Smooth muscle cell (in vitro differentiated cells): Measurements from ENCODE around the gene PNPO. TPM values are rescaled to one million over a fixed set of nuclear protein-coding genes. Genes with fewer than 3 reads are reported as not detected.

ENCODE experiments used
- DNase-seq: peaks from one replicate; lab custom pipeline; 2025; ENCODE audit not compliant: unreplicated experiment; lab: John Stamatoyannopoulos, UW
- H2AFZ ChIP-seq: fragments of 200-600 bp; sonication (generic); 2 replicates; pipeline ENCODE4 v1.6.0; 2016; ENCODE audit warnings: antibody characterized with exemption, low read depth, mild to moderate bottlenecking
- H3F3A ChIP-seq: fragments of 200-600 bp; sonication (generic); 2 replicates; pipeline ENCODE4 v1.6.0; 2017; ENCODE audit warnings: antibody characterized with exemption, low read depth
- H3K27ac ChIP-seq: fragments of 200-600 bp; sonication (generic); 2 replicates; pipeline ENCODE4 v1.5.1; 2016; ENCODE audit warnings: low read depth, mild to moderate bottlenecking
- H3K27me3 ChIP-seq: fragments of 200-600 bp; sonication (generic); 2 replicates; pipeline ENCODE4 v1.6.1; 2016; ENCODE audit warnings: low read depth, mild to moderate bottlenecking
- H3K36me3 ChIP-seq: fragments of 200-600 bp; sonication (generic); 2 replicates; pipeline ENCODE4 v1.5.1; 2016; ENCODE audit warnings: low read depth
- H3K4me1 ChIP-seq: fragments of 200-600 bp; sonication (generic); 2 replicates; pipeline ENCODE4 v1.5.1; 2016; ENCODE audit warnings: low read depth
- H3K4me2 ChIP-seq: fragments of 200-600 bp; sonication (generic); 2 replicates; pipeline ENCODE4 v1.6.0; 2016; ENCODE audit warnings: mild to moderate bottlenecking
- H3K4me3 ChIP-seq: fragments of 200-600 bp; sonication (generic); 2 replicates; pipeline ENCODE4 v1.5.1; 2016; ENCODE audit warnings: mild to moderate bottlenecking
- H3K79me2 ChIP-seq: fragments of 200-600 bp; sonication (generic); 2 replicates; pipeline ENCODE4 v1.6.0; 2016; ENCODE audit warnings: low read depth, mild to moderate bottlenecking
- H3K9ac ChIP-seq: fragments of 200-600 bp; sonication (generic); 2 replicates; pipeline ENCODE4 v1.6.0; 2016; ENCODE audit warnings: low read depth
- H3K9me3 ChIP-seq: fragments of 200-600 bp; sonication (generic); replicated peaks from 2 replicates; pipeline ENCODE4 v1.5.1; 2016; ENCODE audit warnings: low read depth
- H4K20me1 ChIP-seq: fragments of 200-600 bp; sonication (generic); 2 replicates; pipeline ENCODE4 v1.6.0; 2016; ENCODE audit warnings: low read depth
- WGBS: methylation state at CpG from one replicate; pipeline ENCODE4 v1.1.7; 2016; ENCODE audit warnings: low lambda C conversion rate; 5-methylcytosine and 5-hydroxymethylcytosine counted together
- polyA plus RNA-seq: library from polyadenylated mRNA; unstranded; fragments of >200 nt; fragmentation: Nextera tagmentation; extraction: Ambion mirVana; gene quantifications from 2 replicates; pipeline ENCODE4 v1.2.1, GENCODE V29; 2016
- total RNA-seq: library from RNA; depleted of rRNA; stranded (reverse); fragments of >200 nt; gene quantifications from 2 replicates; pipeline ENCODE4 v1.2.3, GENCODE V29; 2014
- TF ChIP-seq, protein P1 (sequence below): fragments of 200-600 bp; sonication (generic); IDR thresholded peaks from 2 replicates; pipeline ENCODE4 v1.5.1; 2017; ENCODE audit warnings: borderline replicate concordance, mild to moderate bottlenecking, antibody characterized with exemption; ENCODE audit not compliant: insufficient read depth, poor library complexity, severe bottlenecking

PNPO gene
- total and polyA plus RNA-seq, 2 experiments from 2014 or later, result 5.2 to 9.3 TPM

DNA sequence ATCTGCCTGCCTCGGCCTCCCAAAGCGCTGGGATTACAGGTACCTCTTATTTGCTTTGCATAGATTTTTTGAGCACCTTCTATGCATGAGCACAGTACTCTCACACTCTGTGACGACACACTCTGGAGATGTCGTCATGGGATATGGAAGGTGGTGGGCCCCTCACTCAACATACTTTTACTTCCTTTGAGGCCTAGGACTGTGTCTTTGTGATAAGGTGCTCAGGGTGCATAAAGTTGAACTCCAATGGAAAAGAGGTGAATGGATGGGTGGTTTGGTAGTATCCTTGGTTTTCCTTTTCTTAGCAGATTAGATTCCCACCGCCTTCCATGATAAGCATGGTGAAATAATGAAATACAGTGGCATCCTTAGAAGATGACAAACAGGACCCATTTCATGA is 23.5 kb downstream of the PNPO start:
- Histone ChIP-seq H3K36me3 (no peaks in the 10 kb centered on the region), H3K4me3 (no peak overlapping the region), H3K9ac (no peak overlapping the region), H3K27me3 (no peaks in the 10 kb centered on the region), H2AFZ (no peak overlapping the region), H3F3A (peaks cover 3% of the 10 kb centered on the region), H3K4me2 (no peak overlapping the region), H3K27ac (no peak overlapping the region), H4K20me1 (no peaks in the 10 kb centered on the region), H3K4me1 (no peaks in the 10 kb centered on the region), H3K9me3 (no peaks in the 10 kb centered on the region), H3K79me2 (no peaks in the 10 kb centered on the region)
- 96% methylated on average over 5 of the region's 5 CpGs for WGBS
- no peak for DNase-seq
- TF ChIP-seq, protein P1, sequence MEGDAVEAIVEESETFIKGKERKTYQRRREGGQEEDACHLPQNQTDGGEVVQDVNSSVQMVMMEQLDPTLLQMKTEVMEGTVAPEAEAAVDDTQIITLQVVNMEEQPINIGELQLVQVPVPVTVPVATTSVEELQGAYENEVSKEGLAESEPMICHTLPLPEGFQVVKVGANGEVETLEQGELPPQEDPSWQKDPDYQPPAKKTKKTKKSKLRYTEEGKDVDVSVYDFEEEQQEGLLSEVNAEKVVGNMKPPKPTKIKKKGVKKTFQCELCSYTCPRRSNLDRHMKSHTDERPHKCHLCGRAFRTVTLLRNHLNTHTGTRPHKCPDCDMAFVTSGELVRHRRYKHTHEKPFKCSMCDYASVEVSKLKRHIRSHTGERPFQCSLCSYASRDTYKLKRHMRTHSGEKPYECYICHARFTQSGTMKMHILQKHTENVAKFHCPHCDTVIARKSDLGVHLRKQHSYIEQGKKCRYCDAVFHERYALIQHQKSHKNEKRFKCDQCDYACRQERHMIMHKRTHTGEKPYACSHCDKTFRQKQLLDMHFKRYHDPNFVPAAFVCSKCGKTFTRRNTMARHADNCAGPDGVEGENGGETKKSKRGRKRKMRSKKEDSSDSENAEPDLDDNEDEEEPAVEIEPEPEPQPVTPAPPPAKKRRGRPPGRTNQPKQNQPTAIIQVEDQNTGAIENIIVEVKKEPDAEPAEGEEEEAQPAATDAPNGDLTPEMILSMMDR, result no peak

DNA sequence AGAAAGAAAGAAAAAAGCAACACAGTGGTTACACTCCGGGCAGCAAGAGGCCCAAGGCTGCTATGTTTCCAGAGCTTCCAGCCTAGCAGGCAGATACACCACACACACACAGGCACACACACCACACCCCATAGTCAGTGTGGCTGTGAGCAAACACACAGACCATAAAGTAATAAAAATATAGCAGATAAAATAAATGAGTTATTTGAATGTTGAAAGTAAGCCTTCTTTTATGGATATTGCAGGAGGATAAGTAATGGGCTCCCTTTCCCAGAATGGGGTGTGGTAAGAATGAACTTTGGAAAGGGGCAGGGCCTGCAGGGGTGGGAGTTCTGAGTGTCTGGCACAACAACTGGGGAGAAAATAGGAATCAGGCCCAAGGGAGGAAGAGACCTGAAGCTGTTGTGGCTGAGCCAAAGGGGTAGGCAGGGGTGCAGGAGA is 24.7 kb downstream of the PNPO start:
- 54% methylated on average over 1 of the region's 1 CpG for WGBS
- no peaks in the 10 kb centered on the region for H3K9me3 ChIP-seq
- no peak overlapping the region for H3K9ac ChIP-seq
- TF ChIP-seq, protein P1, result no peak
- no peak overlapping the region for H2AFZ ChIP-seq
- no peaks in the 10 kb centered on the region for H3K79me2 ChIP-seq
- peaks cover 3% of the 10 kb centered on the region for H3F3A ChIP-seq
- peaks cover under 1% of the 10 kb centered on the region for H3K4me1 ChIP-seq
- no peak overlapping the region for H3K4me2 ChIP-seq
- DNase-seq, result no peak
- H3K27me3 ChIP-seq, result no peaks in the 10 kb centered on the region
- no peaks in the 10 kb centered on the region for H3K36me3 ChIP-seq
- no peak overlapping the region for H3K4me3 ChIP-seq
- no peaks in the 10 kb centered on the region for H4K20me1 ChIP-seq
- H3K27ac ChIP-seq, result no peak overlapping the region

DNA sequence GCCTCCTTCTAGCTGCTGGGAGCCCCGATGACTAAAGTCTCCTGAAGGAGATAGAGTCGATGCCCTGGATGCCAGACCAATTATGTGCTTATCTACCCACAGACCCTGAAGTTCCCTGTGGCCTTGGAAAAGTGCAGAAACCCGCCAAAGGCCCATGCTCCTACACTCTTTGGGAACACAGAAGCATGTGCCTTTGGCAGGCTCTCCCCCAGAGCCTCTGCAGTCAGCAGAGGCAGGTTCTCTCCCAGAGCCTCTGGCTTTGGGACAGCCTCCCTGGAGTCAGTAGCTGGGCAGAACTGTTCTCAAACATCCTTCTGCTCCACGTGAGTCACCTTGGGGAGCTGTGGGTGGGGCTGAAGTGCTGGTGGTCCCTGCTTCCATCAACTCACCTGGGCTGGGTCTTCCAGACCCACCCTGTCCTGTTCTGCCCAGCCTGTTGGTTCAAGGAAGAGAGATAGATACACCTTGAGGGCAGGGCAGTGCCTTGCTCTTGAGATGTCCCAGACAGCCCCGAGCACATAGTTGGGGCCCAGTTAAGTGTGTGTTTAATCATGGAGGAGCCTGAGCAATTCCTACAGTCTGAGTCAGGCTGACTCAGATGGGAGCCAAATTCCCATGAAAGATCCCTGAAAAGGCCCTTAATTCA is 26.4 kb downstream of the PNPO start:
- Histone ChIP-seq H3K4me2 (peak overlapping the region; percentile 35), H3K4me1 (peaks cover 9% of the 10 kb centered on the region)
- TF ChIP-seq, protein P1, result no peak

DNA sequence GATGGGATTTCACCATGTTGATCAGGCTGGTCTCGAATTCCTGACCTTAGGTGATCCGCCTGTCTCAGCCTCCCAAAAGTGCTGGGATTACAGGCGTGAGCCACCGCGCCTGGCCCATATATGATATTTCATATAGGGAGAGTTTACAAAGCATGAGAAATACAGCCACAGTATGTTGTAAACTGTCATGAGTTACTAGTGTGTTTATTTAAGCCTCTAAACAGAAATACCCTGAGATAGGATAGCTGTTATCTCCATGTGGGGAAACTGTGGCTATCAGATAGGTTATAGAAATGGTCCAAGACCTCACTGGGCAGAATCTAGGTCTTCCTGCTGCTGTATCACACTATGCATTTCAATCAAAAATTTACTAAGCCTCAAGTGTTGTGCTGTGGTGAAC is 27.5 kb downstream of the PNPO start:
- H3K4me1 ChIP-seq, result peaks cover 9% of the 10 kb centered on the region
- no peak overlapping the region for H3K4me3 ChIP-seq
- H2AFZ ChIP-seq, result no peak overlapping the region
- no peaks in the 10 kb centered on the region for H3K36me3 ChIP-seq
- H3K27me3 ChIP-seq, result no peaks in the 10 kb centered on the region
- no peak overlapping the region for H3K27ac ChIP-seq
- no peak overlapping the region for H3K9ac ChIP-seq
- H3F3A ChIP-seq, result peaks cover 3% of the 10 kb centered on the region
- TF ChIP-seq, protein P1, result no peak
- H4K20me1 ChIP-seq, result no peaks in the 10 kb centered on the region
- H3K4me2 ChIP-seq, result no peak overlapping the region
- H3K79me2 ChIP-seq, result peaks cover 12% of the 10 kb centered on the region
- no peaks in the 10 kb centered on the region for H3K9me3 ChIP-seq
- no peak for DNase-seq
- WGBS, result 90% methylated on average over 5 of the region's 5 CpGs

More for the DNA sequence above, 26.4 kb downstream of the PNPO start:
- Histone ChIP-seq H3K4me3 (no peak overlapping the region), H3K9me3 (no peaks in the 10 kb centered on the region), H3K27me3 (no peaks in the 10 kb centered on the region), H4K20me1 (no peaks in the 10 kb centered on the region), H2AFZ (no peak overlapping the region), H3K27ac (peak overlapping the region; percentile 68), H3K9ac (no peak overlapping the region), H3K79me2 (peaks cover 12% of the 10 kb centered on the region), H3F3A (peaks cover 3% of the 10 kb centered on the region), H3K36me3 (no peaks in the 10 kb centered on the region)
- 15% methylated on average over 5 of the region's 5 CpGs for WGBS
- DNase-seq, result no peak
